ENCODE data around the gene NPM3.

GRCh38 chr10:101766306-101766705 lies 16.9 kb downstream of the NPM3 start:
- TF ChIP-seq POLR2A (IDR thresholded peaks at IDR 0.05) (no peak), CTCF (IDR thresholded peaks at IDR 0.05) (no peak)
